Testis (tissue), 3 donors: ENCODE results near the gene GNPTAB. TPM values are rescaled to one million over a fixed set of nuclear protein-coding genes. Genes with fewer than 3 reads are reported as not detected.
A peak's percentile ranks its signal among the peaks of the same experiment; 100 is the strongest.

Source experiments
- DNase-seq: peaks from one replicate; pipeline ENCODE4 v3.0.0-alpha.2; 2019
- H3K27ac ChIP-seq, 2 donors: fragments of 200-600 bp; sonication (generic); one replicate each; pipeline ENCODE4 v1.5.1; 2019
- H3K27me3 ChIP-seq: fragments of 200-600 bp; sonication (generic); one replicate; pipeline ENCODE4 v1.5.1; 2019
- H3K36me3 ChIP-seq: fragments of 200-600 bp; sonication (generic); one replicate; pipeline ENCODE4 v1.5.1; 2017; ENCODE audit warnings: low read depth; ENCODE audit errors: missing control alignments
- H3K4me1 ChIP-seq: fragments of 200-600 bp; sonication (generic); one replicate; pipeline ENCODE4 v1.5.1; 2019
- H3K4me3 ChIP-seq, 2 donors: fragments of 200-600 bp; sonication (generic); one replicate each; pipeline ENCODE4 v1.5.1; 2017 to 2019
- H3K9me3 ChIP-seq: fragments of 200-600 bp; sonication (generic); one replicate; pipeline ENCODE4 v1.5.1; 2017
- POLR2A ChIP-seq: fragments of 450-650 bp; IDR thresholded peaks from one replicate; pipeline ENCODE4 v1.6.1; 2017; ENCODE audit warnings: antibody characterized with exemption, mild to moderate bottlenecking, moderate library complexity
- WGBS, 2 donors: methylation state at CpG; one replicate each; pipeline ENCODE4 v1.1.5; 2018; 5-methylcytosine and 5-hydroxymethylcytosine counted together
- intact Hi-C: fragments of 100-400 bp; cut with DNase I; formaldehyde crosslinking; loops from one replicate; pipeline ENCODE4 v1.15.1; 2023; ENCODE audit warnings: low total_unique reads
- polyA plus RNA-seq: library from polyadenylated mRNA; stranded (reverse); fragments of 350-450 nt; fragmentation: Illumina TruSeq; extraction: RNeasy Lipid Tissue Mini Kit (QIAGEN cat#74804); gene quantifications from one replicate; pipeline ENCODE4 v1.2.3, GENCODE V29; 2014; ENCODE audit warnings: low read depth, low replicate concordance; ENCODE audit not compliant: insufficient read depth
- total RNA-seq, 2 donors: library from RNA; depleted of rRNA; stranded (reverse); fragments of >200 nt; gene quantifications; one replicate each; pipeline ENCODE4 v1.2.3, GENCODE V29; 2016
- TF ChIP-seq, protein P1 (sequence below), 3 experiments: fragments of 450-650 bp in 2 of 3; fragments of 200-600 bp in 1 of 3; sonication (generic) in 1 of 3; IDR thresholded peaks; one replicate each; pipeline ENCODE4 v1.5.1; 2016 to 2019; ENCODE audit warnings: antibody characterized with exemption in 3 of 3, mild to moderate bottlenecking in 2 of 3, moderate library complexity in 1 of 3

GNPTAB gene
- total and polyA plus RNA-seq, 3 donors from 2014 or later: 19.1 to 41.3 (median 39.6) TPM

DNA sequence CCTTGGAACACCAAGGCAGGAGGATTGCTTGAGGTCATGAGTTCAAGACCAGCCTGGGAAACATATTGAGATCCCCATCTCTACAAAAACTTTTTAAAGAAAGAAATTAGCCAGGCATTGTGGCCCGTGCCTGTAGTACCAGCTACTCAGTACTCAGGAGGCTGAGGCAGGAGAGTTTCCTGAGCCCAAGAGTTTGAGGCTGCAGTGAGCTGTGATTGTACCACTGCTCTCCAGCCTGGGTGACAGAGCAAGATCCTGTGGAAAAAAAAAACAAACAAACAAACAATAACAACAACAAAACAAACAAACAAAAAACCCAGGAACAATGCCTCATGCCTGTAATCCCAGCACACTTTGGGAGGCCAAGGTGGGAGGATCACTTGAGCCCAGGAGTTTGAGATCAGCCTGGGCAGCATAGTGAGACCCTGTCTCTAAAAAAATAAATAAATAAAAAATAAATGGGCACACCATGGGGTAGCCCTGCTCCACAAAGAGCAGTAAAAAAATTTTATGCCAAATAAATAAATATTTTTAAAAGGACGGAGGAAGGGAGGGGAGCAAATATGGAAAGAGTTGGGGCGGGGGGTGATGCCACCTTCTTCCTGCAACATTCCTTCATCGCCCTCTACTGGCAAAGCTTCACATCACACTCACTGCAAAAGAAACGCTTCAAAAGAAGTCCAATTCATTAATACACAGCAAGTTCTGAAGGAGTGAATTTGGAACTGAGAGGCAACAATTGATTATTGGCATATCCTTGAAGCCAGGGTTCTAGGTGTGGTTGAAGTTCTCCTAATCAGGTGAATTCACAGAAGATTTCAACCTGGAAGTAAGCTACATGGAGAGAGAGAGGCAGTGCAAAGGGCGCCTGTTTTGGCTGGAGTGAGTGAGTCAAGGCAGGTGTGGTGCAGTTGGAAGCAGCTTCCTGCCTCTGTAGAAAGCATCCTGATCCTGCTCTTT lies 8.8 kb upstream of the GNPTAB start:
- no peaks in the 10 kb centered on the region for H3K36me3 ChIP-seq
- no peak overlapping the region for H3K4me3 ChIP-seq
- no peaks in the 10 kb centered on the region for H3K9me3 ChIP-seq
- WGBS, 2 donors: 39 to 46% methylated on average over 6 of the region's 6 CpGs
- intact Hi-C loops: loop anchor here (10.0 kb wide), 1 partner anchor 65 kb away; no protein-coding TSS in a partner anchor
- H3K27ac ChIP-seq: no peak overlapping the region
- peak; percentile 81 for DNase-seq
- H3K4me1 ChIP-seq: no peaks in the 10 kb centered on the region
- TF ChIP-seq POLR2A: no peak
- TF ChIP-seq, protein P1, sequence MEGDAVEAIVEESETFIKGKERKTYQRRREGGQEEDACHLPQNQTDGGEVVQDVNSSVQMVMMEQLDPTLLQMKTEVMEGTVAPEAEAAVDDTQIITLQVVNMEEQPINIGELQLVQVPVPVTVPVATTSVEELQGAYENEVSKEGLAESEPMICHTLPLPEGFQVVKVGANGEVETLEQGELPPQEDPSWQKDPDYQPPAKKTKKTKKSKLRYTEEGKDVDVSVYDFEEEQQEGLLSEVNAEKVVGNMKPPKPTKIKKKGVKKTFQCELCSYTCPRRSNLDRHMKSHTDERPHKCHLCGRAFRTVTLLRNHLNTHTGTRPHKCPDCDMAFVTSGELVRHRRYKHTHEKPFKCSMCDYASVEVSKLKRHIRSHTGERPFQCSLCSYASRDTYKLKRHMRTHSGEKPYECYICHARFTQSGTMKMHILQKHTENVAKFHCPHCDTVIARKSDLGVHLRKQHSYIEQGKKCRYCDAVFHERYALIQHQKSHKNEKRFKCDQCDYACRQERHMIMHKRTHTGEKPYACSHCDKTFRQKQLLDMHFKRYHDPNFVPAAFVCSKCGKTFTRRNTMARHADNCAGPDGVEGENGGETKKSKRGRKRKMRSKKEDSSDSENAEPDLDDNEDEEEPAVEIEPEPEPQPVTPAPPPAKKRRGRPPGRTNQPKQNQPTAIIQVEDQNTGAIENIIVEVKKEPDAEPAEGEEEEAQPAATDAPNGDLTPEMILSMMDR (IDR thresholded peaks at IDR 0.05): peak; percentile 47 to 87 (median 60)
- no peaks in the 10 kb centered on the region for H3K27me3 ChIP-seq

DNA sequence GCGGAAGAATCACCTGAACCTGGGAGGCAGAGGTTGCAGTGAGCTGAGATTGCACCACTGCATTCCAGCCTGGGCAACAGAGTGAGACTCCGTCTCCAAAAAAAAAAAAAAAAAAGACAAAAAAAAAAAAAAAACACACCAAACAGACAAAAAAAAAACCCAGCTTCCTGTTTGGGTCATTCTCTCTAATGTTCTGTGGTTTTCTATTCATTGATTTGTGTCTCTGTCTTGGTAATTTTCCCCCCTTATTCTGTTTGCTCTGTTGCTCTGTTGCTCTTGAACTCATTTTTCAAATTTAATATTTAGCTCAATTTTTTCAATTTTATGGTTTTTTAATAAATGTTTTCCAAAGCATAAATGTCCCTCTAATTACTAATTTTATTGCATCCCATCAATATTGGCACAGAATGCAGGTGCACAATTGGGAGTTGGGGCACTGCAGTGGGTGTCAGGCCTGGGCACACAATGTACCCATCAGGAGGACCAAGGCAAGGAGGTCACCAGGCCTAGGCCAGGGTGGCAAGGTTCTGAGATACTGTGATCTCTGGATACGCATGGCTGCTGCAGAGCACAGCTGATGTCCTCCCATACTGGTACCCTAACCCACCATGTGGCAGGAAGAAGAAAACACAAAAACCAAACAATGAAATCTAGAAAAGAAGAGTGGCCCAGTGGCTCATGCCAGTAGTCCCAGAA lies 8.0 kb upstream of the GNPTAB start:
- Histone ChIP-seq H3K4me1 (no peaks in the 10 kb centered on the region), H3K27ac (no peak overlapping the region), H3K9me3 (no peaks in the 10 kb centered on the region), H3K4me3 (no peak overlapping the region), H3K27me3 (no peaks in the 10 kb centered on the region), H3K36me3 (no peaks in the 10 kb centered on the region)
- DNase-seq: no peak
- intact Hi-C loops: loop anchor here (10.0 kb wide), 1 partner anchor 64 kb away; no protein-coding TSS in a partner anchor
- TF ChIP-seq POLR2A: no peak
- TF ChIP-seq, protein P1 (IDR thresholded peaks at IDR 0.05): no peak
- WGBS, 2 donors: 80 to 87% methylated on average over 3 of the region's 3 CpGs

DNA sequence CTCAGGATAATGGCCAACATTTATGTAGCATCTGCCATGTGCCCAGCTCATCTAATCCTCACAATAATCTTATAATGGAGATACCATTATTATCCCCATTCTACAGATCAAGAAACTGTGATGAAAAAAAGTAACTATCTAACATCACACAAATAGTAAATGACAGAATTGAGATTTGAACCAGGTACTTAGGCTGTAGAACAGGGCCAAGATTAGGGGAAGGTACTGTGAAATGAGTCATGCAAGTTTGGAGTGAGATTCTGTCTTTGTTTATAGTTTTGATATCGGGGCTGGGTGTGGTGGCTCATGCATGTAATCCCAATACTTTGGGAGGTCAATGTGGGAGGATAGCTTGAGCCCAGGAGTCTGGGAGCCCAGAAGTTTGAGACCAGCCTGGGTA lies 1.3 kb upstream of the GNPTAB start:
- no peak for DNase-seq
- H3K9me3 ChIP-seq: no peaks in the 10 kb centered on the region
- no peaks in the 10 kb centered on the region for H3K36me3 ChIP-seq
- H3K4me3 ChIP-seq: no peak overlapping the region
- H3K27ac ChIP-seq: no peak overlapping the region
- intact Hi-C loops: loop anchor here (10.0 kb wide), 1 partner anchor 57 kb away; no protein-coding TSS in a partner anchor
- TF ChIP-seq, protein P1 (IDR thresholded peaks at IDR 0.05): no peak
- no peak for TF ChIP-seq POLR2A
- peaks cover 3% of the 10 kb centered on the region for H3K4me1 ChIP-seq
- H3K27me3 ChIP-seq: no peaks in the 10 kb centered on the region
- WGBS, 2 donors: 88 to 96% methylated on average over 1 of the region's 1 CpG

DNA sequence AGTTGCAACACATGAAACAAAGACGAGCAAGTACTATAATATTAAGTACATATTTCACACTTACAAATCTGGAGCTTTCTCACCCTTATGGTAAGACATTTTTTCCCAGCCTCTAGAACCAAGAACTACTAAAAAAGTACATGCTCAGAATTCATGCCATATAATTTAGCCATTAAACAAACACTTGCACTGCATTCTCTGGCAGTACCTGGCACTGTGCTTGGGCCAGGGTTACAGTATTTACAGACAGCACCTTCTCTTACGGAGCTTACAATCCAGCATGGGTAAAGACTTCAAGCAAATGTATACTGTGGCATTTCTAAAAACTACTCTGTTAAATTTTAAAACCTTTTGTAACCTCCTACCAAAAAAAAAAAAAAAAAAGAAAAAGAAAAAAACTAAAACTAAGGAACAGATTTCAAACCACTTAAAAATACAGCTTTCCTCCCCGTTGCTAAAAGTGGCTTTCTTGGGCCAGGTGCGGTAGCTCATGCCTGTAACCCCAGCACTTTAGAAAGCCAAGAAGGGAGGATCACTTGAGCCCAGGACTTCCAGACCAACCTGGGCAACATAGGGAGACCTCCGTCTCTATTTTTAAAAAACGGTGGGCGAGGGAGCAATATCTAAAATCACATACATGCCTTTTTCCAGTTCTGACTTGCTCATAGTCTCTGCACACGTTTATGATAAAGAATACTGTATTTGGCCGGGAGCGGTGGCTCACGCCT lies 956 bp downstream of the GNPTAB start:
- Histone ChIP-seq H3K4me3 (peak overlapping the region; percentile 68 to 82), H3K36me3 (no peaks in the 10 kb centered on the region), H3K4me1 (peaks cover 3% of the 10 kb centered on the region), H3K27me3 (no peaks in the 10 kb centered on the region), H3K27ac (peak overlapping the region; percentile 59 to 79), H3K9me3 (no peaks in the 10 kb centered on the region)
- intact Hi-C loops: loop anchor here (10.0 kb wide), 1 partner anchor 55 kb away; no protein-coding TSS in a partner anchor
- 3% methylated on average over 11 of the region's 11 CpGs for WGBS, 2 donors
- no peak for DNase-seq
- no peak for TF ChIP-seq POLR2A
- TF ChIP-seq, protein P1 (IDR thresholded peaks at IDR 0.05): no peak
